Mammary epithelial cell (primary cell): ENCODE results near the gene ZNF202.

Experiments
- CTCF ChIP-seq, 2 donors: IDR thresholded peaks in 1 of 2; conservative IDR thresholded peaks in 1 of 2; 2 replicates each; pipeline ENCODE4 v1.5.1; 2011 to 2012; ENCODE audit warnings: inconsistent platforms in 2 of 2, low read length in 2 of 2, mild to moderate bottlenecking in 2 of 2, control low read depth in 1 of 2, low read depth in 1 of 2; ENCODE audit not compliant: insufficient read depth in 1 of 2; ENCODE audit errors: extremely low read depth in 1 of 2
- EZH2 ChIP-seq: IDR thresholded peaks from 2 replicates; pipeline ENCODE4 v1.6.1; 2012; ENCODE audit warnings: low read length, inconsistent platforms, borderline replicate concordance

- TF ChIP-seq CTCF (conservative IDR thresholded peaks at IDR 0.05 in 1 of 2, IDR thresholded peaks at IDR 0.05 in 1 of 2; ENCODE audit: extremely low read depth in 1 of 2, insufficient read depth in 1 of 2, low read depth in 1 of 2, low read length in 2 of 2), result no peak
- no peak for TF ChIP-seq EZH2
Observed at GRCh38 chr11:123718469-123718868, 23.0 kb downstream of the ZNF202 start.
